Kidney glomerular epithelial cell (primary cell): Measurements from ENCODE around the gene FERD3L.

ENCODE experiments used
- DNase-seq: peaks from one replicate; lab custom pipeline; 2025; lab: John Stamatoyannopoulos, UW

The FERD3L gene

GRCh38 chr7:19117091-19117869 lies 27.9 kb downstream of the FERD3L start, which contains the start of gene TWIST1:
TWIST1 (minus strand) TSS chr7:19117636; CDS start chr7:19117321, 315 bp downstream.
- DNase-seq = no peak

- DNase-seq = no peak
These were observed 28.8 kb downstream of the FERD3L start for GRCh38 chr7:19116121-19117090.

GRCh38 chr7:19114551-19114855 lies 30.7 kb downstream of the FERD3L start:
- DNase-seq = no peak

DNA sequence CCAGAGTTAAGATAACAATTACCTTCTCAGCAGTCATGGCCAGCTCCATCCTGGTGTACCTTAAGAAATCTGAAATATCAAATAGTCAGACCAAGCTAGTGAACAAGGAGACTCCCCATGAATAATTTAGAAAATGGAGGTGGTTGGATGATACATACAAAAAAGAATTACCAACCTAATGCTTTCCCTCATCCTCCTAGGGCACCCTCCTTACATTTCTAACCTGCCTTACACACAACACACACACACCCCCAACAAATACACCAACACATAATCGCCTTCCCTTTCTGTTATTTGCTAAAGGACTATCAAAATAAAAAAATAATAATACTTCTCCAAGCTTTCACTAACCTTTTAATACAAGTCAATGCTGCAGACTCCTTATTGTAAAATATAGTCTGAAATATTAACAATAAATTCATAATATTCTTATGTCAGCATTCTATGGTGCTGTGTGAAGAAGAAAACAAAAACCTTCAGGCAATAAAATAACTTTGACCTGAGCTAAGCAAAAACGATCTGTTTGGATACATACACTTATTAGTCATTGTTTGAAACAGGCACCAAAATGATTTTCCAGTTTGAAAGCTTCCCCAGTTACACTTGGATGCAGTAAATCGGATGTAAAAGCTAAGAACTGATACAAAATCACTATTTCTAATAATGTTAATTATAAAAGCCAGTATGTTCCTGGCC lies 31.2 kb downstream of the FERD3L start:
- no peak for DNase-seq

DNA sequence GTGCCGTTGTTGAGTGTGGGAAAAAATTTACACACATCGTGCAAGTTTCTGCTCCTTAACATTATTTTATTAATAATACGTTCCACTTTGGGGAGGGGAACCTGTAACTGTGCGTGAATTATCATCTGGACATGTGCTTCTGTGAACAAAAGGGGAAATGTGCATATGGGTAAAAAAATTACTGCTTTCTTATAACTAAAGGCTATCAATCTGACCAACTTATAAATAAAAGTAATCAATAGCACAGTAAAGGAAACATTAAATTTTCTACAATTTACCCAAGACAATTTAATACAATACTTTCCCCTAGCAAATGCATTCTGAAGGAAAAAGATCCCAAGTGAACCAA lies 32.2 kb downstream of the FERD3L start:
- DNase-seq = no peak

DNA sequence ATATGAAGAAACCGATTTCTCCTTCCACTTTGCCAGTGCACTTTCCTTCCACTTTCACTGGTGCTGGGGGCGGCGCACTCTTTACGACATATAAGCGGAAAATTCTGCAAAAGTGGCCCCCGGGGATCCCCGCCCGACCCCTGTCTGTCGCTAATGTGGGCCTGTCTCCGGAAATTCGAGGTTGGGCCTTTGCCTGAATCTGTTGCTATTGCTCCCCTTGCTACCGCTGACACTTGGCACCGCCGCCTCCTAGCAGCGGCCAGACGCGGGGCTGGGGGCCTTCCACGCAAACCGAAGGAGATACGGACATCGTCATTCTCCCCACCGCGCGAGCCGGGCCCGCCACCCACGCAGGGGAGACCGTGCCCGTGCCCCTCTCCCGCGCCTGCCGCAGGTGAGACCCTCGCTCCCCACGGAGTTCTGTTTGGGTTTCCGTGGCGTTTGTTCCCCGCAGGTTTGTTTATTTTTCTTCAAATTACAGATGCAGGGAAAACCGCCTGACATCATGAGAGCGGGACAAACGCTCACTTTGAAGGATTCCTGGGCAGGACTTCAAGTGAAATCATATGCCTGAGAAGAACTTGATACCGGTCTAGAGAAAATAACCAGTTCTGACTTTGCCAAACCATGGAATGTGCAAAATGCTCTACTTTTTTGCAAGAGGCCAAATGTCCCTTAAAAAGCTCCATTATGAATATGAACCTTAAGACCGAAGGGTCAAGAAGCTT lies 32.8 kb downstream of the FERD3L start:
- no peak for DNase-seq

DNA sequence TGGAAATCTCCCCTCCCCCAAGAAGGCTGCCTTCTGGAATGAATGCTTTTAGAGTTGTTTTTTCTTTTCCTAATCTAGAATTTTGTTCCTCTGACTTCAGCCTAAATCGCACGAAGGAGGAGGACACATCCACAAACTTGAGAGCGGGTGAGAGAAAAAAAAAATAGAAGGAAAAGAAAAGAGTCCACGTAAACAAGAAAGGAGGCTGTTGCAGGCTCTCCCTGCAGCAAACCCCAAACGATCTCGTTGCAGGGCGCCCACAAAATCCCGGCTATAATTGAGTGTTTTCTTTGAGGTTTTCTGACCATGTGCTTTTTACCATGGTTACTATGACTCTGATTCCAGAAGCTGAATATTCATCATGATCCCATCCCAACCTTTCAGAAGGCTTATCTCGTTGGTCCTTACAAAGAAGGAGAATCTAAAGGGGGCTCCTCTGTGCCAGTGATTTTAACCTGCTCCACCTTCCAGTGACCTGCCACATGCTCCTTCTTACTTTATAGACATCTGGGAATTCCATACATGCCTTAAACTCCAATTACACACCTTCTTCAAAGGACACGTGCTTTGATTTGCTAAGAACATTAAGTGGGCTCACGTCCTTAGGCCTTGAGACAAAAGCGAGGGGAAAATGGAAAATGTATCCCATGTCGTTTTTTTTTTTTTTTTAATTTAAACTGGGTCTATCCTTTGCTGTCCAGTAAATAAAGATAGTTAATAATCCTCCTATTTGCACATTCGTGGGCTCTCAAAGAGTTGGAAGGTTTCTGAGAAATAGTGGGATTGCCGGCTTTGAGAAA lies 33.5 kb downstream of the FERD3L start:
- DNase-seq = no peak

GRCh38 chr7:19110776-19111175 lies 34.4 kb downstream of the FERD3L start:
- no peak for DNase-seq

- no peak for DNase-seq
These were observed 35.0 kb downstream of the FERD3L start for GRCh38 chr7:19110026-19110730.

- no peak for DNase-seq
These were observed 35.9 kb downstream of the FERD3L start for GRCh38 chr7:19109000-19109946.

DNA sequence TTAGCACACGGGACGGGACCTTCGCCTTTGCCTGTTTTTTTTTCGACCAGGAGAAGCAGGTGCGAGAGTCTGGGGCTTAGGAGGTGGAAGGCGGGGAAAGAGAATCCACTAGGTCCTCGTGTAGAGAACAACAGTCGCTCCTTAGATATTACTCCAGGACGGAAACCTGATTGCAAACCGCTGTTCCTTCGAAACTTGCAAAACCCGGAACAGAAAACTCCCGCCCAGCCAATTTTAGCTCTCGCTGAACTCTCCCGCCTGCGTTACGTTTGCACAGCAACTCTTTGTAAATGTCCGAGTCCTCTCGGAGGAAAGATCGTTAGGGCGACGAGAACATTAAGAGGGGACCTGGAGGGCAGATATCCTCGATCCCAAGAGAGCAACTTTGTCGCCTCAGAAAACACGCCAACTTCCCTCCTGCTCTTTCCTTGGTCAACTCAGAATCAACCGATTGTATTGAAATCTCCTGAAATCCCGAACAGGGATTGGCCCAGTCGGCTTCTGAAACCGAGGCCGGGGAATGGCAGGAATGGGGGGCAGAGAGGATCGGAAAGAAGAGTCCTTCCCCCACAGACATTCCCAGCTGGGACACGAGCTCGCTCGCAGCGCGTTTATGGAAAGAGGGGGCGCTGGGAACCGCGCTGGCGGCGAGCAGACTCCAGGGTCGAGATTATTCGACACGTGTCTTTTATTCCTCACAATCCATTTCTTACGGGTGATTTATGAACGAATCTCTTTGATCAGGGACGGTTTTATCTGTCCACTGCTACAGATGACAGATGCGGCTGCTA lies 37.7 kb downstream of the FERD3L start:
- DNase-seq = no peak

- DNase-seq = no peak
These were observed 38.2 kb downstream of the FERD3L start for GRCh38 chr7:19107081-19107355.

DNA sequence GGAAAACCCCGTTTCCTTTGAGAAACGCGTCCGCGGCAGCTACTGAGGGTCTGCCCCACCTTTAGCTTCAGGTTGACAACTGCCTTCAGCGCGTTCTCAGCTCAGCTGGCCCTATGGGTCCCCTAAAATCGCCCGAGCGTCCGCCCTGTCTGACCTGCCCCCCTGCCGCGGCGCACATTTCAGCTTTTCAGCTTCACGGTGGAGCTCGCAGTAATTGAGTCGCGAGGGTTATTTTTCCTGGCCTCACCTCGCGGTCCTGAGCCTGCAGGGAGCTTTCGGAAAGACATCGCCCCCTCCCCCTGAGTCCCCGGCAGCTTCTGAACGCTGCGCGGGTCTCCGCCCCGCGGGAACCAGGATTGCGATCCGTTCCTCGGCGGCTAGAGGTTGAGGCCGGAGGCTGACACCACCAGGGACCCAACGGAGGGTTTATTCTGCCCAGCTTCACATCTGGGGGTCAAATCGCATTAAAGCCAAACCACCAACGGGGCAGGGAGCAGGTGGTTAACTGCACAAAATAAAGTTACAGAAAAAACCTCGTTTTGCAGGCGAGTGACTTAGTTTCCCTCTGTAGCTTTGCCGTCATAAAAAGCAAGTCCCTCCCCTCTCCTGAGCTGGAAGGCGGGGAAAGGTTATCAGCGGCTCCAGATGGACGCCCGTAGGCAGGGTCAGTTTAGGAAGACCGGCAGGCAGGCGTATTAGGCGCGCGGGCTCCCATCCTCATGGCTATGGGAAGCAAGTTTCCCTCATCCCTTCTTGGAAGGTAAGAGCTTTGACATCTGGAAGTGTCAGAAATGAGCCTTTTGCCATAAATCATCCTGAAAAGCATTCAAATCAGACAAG lies 38.8 kb downstream of the FERD3L start:
- DNase-seq = no peak

GRCh38 chr7:19105546-19105945 lies 39.7 kb downstream of the FERD3L start:
- no peak for DNase-seq

DNA sequence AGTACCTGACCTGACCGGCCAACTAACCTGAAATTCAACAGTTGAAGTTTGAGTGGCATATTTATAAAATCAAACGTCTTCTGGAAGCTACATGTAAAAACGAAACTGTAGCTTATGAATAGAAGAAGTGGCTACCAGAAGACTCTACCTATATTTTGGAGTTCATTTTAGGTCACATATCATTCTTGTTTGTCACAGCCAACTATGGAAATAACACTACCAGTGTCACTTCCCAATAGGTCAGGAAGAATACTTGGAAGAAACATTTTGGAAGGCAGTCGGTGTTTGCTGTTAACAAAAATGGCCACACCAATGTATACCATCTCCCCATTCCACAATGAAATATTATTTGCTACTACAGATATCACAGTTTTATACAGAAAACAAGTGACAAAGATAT lies 40.4 kb downstream of the FERD3L start:
- no peak for DNase-seq

- no peak for DNase-seq
These were observed 42.3 kb downstream of the FERD3L start for GRCh38 chr7:19102884-19103283.

DNA sequence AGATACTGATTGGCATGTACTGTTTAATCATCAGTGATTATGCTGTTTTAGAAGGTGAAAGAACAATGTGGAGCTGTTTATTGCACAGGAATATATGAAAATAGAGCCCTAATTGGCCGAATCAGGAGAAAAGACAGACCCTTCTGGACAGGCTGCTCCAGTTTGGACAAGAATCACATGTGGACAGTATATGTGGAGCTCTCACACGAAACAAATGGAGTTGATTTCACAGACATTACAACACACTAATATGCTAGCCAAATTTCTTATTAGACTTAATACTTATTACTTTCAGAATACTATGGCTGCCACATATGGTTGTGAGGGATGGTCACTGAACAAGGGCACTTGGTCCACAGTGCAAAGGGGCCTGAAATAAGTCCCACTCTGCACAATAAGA lies 43.3 kb downstream of the FERD3L start:
- no peak for DNase-seq

- DNase-seq = no peak
These were observed 43.7 kb downstream of the FERD3L start for GRCh38 chr7:19101472-19101871.
